NCI-H1417 (cell line): ENCODE measurements around the gene TENT5A.
A peak's percentile ranks its signal among the peaks of the same experiment; 100 is the strongest.

ENCODE experiments used
- DNase-seq, 3 experiments: peaks; one replicate each; lab custom pipeline; 2025; lab: John Stamatoyannopoulos, UW

Gene TENT5A

DNA sequence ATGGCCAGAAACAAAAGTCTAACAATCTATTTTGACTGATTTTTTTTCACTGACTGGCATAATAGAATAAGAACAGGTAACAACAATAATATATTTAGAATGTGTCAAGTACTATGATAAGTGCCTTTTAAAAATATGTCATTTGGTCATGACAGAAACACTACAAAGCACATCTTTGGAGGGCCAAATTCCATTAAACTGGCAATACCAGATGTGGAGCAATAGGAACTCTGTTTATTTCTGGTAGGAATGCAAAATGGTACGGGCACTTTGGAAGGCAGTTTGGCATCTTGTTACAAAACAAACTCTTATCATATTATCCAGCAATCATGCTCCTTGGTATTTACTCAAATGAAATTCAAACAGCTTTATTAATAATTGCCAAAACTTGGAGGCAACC lies 39.3 kb downstream of the TENT5A start:
- no peak for DNase-seq

- no peak for DNase-seq
Measured at GRCh38 chr6:81708113-81708699, 44.3 kb downstream of the TENT5A start.

DNA sequence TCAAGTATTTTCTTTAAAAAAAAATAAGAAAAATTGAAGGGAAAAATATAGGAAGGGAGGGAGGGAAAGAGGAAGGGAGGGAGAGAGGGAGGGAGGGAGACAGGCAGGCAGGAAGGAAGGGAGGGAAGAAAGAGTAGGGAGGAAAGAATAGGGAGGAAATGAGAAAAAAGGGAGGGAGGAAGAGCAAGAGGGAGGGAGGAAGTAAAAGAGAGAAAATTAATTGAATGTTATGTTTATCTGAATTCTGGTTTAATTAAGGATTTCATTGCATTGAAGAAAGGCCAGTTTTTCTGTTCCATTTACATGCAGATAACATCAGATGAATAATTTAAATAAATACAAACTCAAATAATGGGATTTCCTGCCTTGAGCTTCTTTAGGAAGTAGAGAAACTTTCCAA lies 47.8 kb downstream of the TENT5A start:
- DNase-seq = no peak

DNA sequence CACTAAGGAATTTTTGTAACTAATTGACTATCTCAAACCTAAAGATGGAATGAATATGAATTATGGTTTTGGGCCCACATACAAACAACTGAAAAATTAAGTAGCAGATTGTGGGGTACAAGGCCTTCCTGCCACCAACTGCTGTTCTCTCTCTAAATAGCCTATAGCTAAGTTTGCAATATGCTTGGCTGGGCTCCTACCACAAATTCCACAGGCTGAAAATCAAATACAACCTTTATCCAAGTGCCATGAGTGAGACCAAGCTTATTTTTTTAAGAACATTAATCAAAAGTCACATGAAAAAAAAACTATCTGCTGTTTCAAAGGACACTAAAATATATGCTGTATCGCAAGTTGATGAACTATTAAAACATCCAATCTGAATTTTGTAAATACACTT lies 52.1 kb downstream of the TENT5A start:
- no peak for DNase-seq

DNA sequence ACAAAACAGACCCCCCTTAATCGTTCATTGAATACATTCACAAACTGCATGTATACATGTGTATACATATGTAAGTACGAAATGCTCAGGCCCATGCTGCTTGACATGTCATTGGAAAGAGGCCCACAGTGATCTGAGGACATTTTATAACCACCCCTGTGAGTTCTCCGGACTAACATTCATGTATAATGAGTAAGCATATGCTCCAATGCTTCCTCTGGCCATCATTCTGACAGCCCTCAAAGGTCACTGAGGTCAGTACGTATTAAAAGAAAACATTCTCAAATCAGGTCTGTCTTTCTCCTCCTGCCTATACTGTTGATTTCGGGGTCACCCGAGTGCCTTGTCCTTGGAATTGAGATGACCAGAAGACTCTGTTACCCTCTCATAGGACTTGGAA lies 54.9 kb downstream of the TENT5A start:
- peak in 1 of 3 experiments; percentile 13 for DNase-seq

GRCh38 chr6:81696524-81696923 lies 56.0 kb downstream of the TENT5A start:
- peak in 2 of 3 experiments; percentile 50 to 81 for DNase-seq
